H1 (cell line): ENCODE results near the gene RAP1GDS1. TPM values are rescaled to one million over a fixed set of nuclear protein-coding genes. Genes with fewer than 3 reads are reported as not detected.

Source experiments
- CTCF ChIA-PET: fragments of 300-600 bp; sonication (Branson Sonifier 250); formaldehyde crosslinking; loops from one replicate; lab custom pipeline; 2021; ENCODE audit not compliant: partially characterized antibody; lab: Charles Lee
- POLR2A ChIA-PET: fragments of 300-600 bp; sonication (Branson Sonifier 250); formaldehyde crosslinking; loops from one replicate; lab custom pipeline; 2021; ENCODE audit warnings: inconsistent platforms; ENCODE audit not compliant: partially characterized antibody; lab: Charles Lee
- DNase-seq, 2 experiments: peaks; one replicate each; pipeline versions ENCODE4 v3.0.0 to v3.0.0-alpha.2; 2010 to 2022; ENCODE audit warnings: low spot score in 2 of 2, low read depth in 1 of 2, mixed read lengths in 1 of 2
- FAIRE-seq: peaks from 2 replicates; lab custom pipeline; 2011; peaks lifted over from hg19 to GRCh38; lab: Jason Lieb, UNC
- H2AFZ ChIP-seq: 2 replicates; pipeline ENCODE4 v1.8.1; 2012; ENCODE audit warnings: low read length, inconsistent platforms
- H2AK5ac ChIP-seq: 2 replicates; pipeline ENCODE4 v1.6.1; 2013; ENCODE audit warnings: low read depth, low read length
- H2BK120ac ChIP-seq: replicated peaks from 2 replicates; pipeline ENCODE3; 2013; ENCODE audit warnings: low read depth, low read length, inconsistent platforms
- H2BK12ac ChIP-seq: 2 replicates; pipeline ENCODE4 v1.6.1; 2013; ENCODE audit warnings: low read depth, low read length
- H2BK15ac ChIP-seq: 2 replicates; pipeline ENCODE4 v1.6.1; 2013; ENCODE audit warnings: low read length
- H2BK20ac ChIP-seq: 2 replicates; pipeline ENCODE4 v1.6.1; 2013; ENCODE audit warnings: low read length
- H2BK5ac ChIP-seq: 2 replicates; pipeline ENCODE4 v1.6.1; 2013; ENCODE audit warnings: low read depth, low read length
- H3K14ac ChIP-seq: 2 replicates; pipeline ENCODE4 v1.6.1; 2013; ENCODE audit warnings: inconsistent platforms; ENCODE audit not compliant: insufficient read length
- H3K18ac ChIP-seq: 2 replicates; pipeline ENCODE4 v1.6.1; 2013; ENCODE audit warnings: low read length; ENCODE audit errors: extremely low read depth
- H3K23ac ChIP-seq: 2 replicates; pipeline ENCODE4 v1.6.1; 2013; ENCODE audit warnings: inconsistent platforms; ENCODE audit not compliant: insufficient read length
- H3K23me2 ChIP-seq: 2 replicates; pipeline ENCODE4 v1.6.1; 2013; ENCODE audit warnings: low read depth, low read length
- H3K27ac ChIP-seq: 2 replicates; pipeline ENCODE4 v1.6.1; 2011; ENCODE audit warnings: low read depth, low read length, inconsistent platforms
- H3K27me3 ChIP-seq, 4 experiments: replicated peaks in 1 of 4; 1 replicate in 1 of 4; 2 replicates in 3 of 4; pipeline versions ENCODE4 v1.6.1 to v1.8.1; 2011 to 2013; ENCODE audit warnings: low read length in 3 of 4, mild to moderate bottlenecking in 3 of 4, inconsistent platforms in 2 of 4, mixed read lengths in 2 of 4, moderate library complexity in 1 of 4; ENCODE audit not compliant: control insufficient read depth in 3 of 4, insufficient read depth in 3 of 4; ENCODE audit errors: extremely low read depth in 1 of 4
- H3K36me3 ChIP-seq, 4 experiments: 2 replicates each; pipeline versions ENCODE4 v1.6.1 to v1.8.1; 2011 to 2013; ENCODE audit warnings: mild to moderate bottlenecking in 4 of 4, low read length in 3 of 4, moderate library complexity in 2 of 4, control low read depth in 1 of 4, inconsistent platforms in 1 of 4; ENCODE audit not compliant: insufficient read depth in 4 of 4, control insufficient read depth in 2 of 4
- H3K4ac ChIP-seq: replicated peaks from 2 replicates; pipeline ENCODE3; 2013; ENCODE audit warnings: low read length, low read depth, mixed read lengths, inconsistent platforms; ENCODE audit not compliant: insufficient read length
- H3K4me1 ChIP-seq, 4 experiments: replicated peaks in 1 of 4; 1 replicate in 1 of 4; 2 replicates in 3 of 4; pipeline versions ENCODE4 v1.6.1 to v1.8.1; 2011 to 2013; ENCODE audit warnings: low read length in 3 of 4, inconsistent platforms in 2 of 4, mixed read lengths in 1 of 4; ENCODE audit not compliant: insufficient read depth in 4 of 4, control insufficient read depth in 3 of 4
- H3K4me2 ChIP-seq, 2 experiments: 2 replicates each; pipeline versions ENCODE4 v1.6.1 to v1.8.1; 2011 to 2013; ENCODE audit warnings: low read depth in 2 of 2, low read length in 2 of 2, control low read depth in 1 of 2, inconsistent platforms in 1 of 2, mild to moderate bottlenecking in 1 of 2; ENCODE audit not compliant: insufficient read depth in 1 of 2
- H3K4me3 ChIP-seq, 4 experiments: fragments of 200-600, 300-600 bp in 1 of 4; sonication (generic), shearing (Covaris generic), sonication (Bioruptor Twin) in 1 of 4; 2 replicates each; pipeline versions ENCODE4 v1.5.1 to v1.8.1; 2011 to 2016; ENCODE audit warnings: low read length in 4 of 4, low read depth in 3 of 4, control low read depth in 2 of 4, inconsistent platforms in 2 of 4, mild to moderate bottlenecking in 2 of 4, mixed read lengths in 1 of 4, moderate library complexity in 1 of 4; ENCODE audit not compliant: insufficient read depth in 2 of 4; ENCODE audit errors: extremely low read depth in 1 of 4
- H3K56ac ChIP-seq: replicated peaks from 2 replicates; pipeline ENCODE3; 2013; ENCODE audit warnings: low read depth, mild to moderate bottlenecking, mixed read lengths, low read length, inconsistent platforms; ENCODE audit not compliant: insufficient read length
- H3K79me1 ChIP-seq: 2 replicates; pipeline ENCODE4 v1.6.1; 2013; ENCODE audit warnings: low read depth, low read length, control low read depth
- H3K79me2 ChIP-seq, 2 experiments: 2 replicates each; pipeline versions ENCODE4 v1.6.1 to v1.8.1; 2012 to 2013; ENCODE audit warnings: low read length in 2 of 2, mild to moderate bottlenecking in 2 of 2, inconsistent platforms in 1 of 2; ENCODE audit not compliant: insufficient read depth in 2 of 2, control insufficient read depth in 1 of 2
- H3K9ac ChIP-seq, 4 experiments: replicated peaks in 1 of 4; 1 replicate in 1 of 4; 2 replicates in 3 of 4; pipeline versions ENCODE4 v1.6.1 to v1.8.1; 2011 to 2013; ENCODE audit warnings: low read depth in 3 of 4, low read length in 3 of 4, control low read depth in 2 of 4, mild to moderate bottlenecking in 2 of 4, moderate library complexity in 2 of 4, inconsistent platforms in 1 of 4; ENCODE audit errors: extremely low read depth in 1 of 4
- H3K9me3 ChIP-seq, 2 experiments: 2 replicates each; pipeline versions ENCODE4 v1.6.1 to v1.8.1; 2012 to 2013; ENCODE audit warnings: mild to moderate bottlenecking in 2 of 2, moderate library complexity in 2 of 2, control low read depth in 1 of 2, inconsistent platforms in 1 of 2, low read depth in 1 of 2, low read length in 1 of 2, mixed read lengths in 1 of 2; ENCODE audit not compliant: insufficient read depth in 2 of 2
- H4K20me1 ChIP-seq, 2 experiments: replicated peaks in 1 of 2; 2 replicates each; pipeline versions ENCODE3 to v1.8.1; 2011 to 2013; ENCODE audit warnings: inconsistent platforms in 2 of 2, low read length in 2 of 2, mild to moderate bottlenecking in 1 of 2; ENCODE audit not compliant: insufficient read depth in 2 of 2, control insufficient read depth in 1 of 2
- H4K5ac ChIP-seq: 2 replicates; pipeline ENCODE4 v1.6.1; 2013; ENCODE audit warnings: low read length, low read depth, mixed read lengths, inconsistent platforms; ENCODE audit not compliant: insufficient read length
- H4K8ac ChIP-seq: 2 replicates; pipeline ENCODE4 v1.8.0; 2013; ENCODE audit warnings: mild to moderate bottlenecking, moderate library complexity, low read length, inconsistent platforms; ENCODE audit not compliant: insufficient read depth; ENCODE audit errors: extremely low read depth
- H4K91ac ChIP-seq: replicated peaks from 2 replicates; pipeline ENCODE3; 2013; ENCODE audit warnings: low read length, mixed read lengths, inconsistent platforms; ENCODE audit not compliant: insufficient read length
- FOSL1 ChIP-seq: IDR thresholded peaks from 2 replicates; pipeline ENCODE4 v1.6.1; 2011; ENCODE audit warnings: mild to moderate bottlenecking, low read depth, low read length, moderate library complexity; ENCODE audit not compliant: insufficient read depth
- JUN ChIP-seq: IDR thresholded peaks from 2 replicates; pipeline ENCODE4 v1.6.1; 2011; ENCODE audit warnings: low read depth, mild to moderate bottlenecking, improper control_type of control experiment, low read length
- NANOG ChIP-seq: IDR thresholded peaks from 2 replicates; pipeline ENCODE4 v1.6.1; 2011; ENCODE audit warnings: low read length, low read depth, mild to moderate bottlenecking, inconsistent platforms; ENCODE audit not compliant: insufficient read depth, poor library complexity, severe bottlenecking
- NRF1 ChIP-seq: IDR thresholded peaks from 2 replicates; pipeline ENCODE4 v1.6.1; 2011; ENCODE audit warnings: mild to moderate bottlenecking, low read depth, low read length, improper control_type of control experiment
- RXRA ChIP-seq: IDR thresholded peaks from 2 replicates; pipeline ENCODE4 v1.6.1; 2011; ENCODE audit warnings: low read depth, mild to moderate bottlenecking, low read length, moderate library complexity; ENCODE audit not compliant: insufficient read depth
- SIN3A ChIP-seq, 2 experiments: IDR thresholded peaks in 1 of 2; conservative IDR thresholded peaks in 1 of 2; 2 replicates each; pipeline ENCODE4 v1.6.1; 2011 to 2012; ENCODE audit warnings: low read length in 2 of 2, improper control_type of control experiment in 1 of 2, low read depth in 1 of 2, mild to moderate bottlenecking in 1 of 2
- SIRT6 ChIP-seq: IDR thresholded peaks from one replicate; pipeline ENCODE4 v1.7.1; 2012; ENCODE audit warnings: low read length, inconsistent platforms
- SIX5 ChIP-seq: IDR thresholded peaks from 2 replicates; pipeline ENCODE4 v1.6.1; 2011; ENCODE audit warnings: mild to moderate bottlenecking, low read depth, low read length
- SP1 ChIP-seq: IDR thresholded peaks from 2 replicates; pipeline ENCODE4 v1.6.1; 2011; ENCODE audit warnings: low read depth, low read length
- TAF7 ChIP-seq: optimal IDR thresholded peaks from 2 replicates; pipeline ENCODE3; 2011; ENCODE audit warnings: low read depth, mild to moderate bottlenecking, inconsistent platforms, low read length, moderate library complexity, borderline replicate concordance
- WGBS, 2 experiments: shearing (Covaris generic) in 1 of 2; methylation state at CpG; one replicate each; pipeline versions ENCODE4 v1.1.6 to v1.1.7; 2013 to 2015; ENCODE audit warnings: low lambda C conversion rate in 2 of 2, mixed read lengths in 2 of 2, inconsistent platforms in 1 of 2, low coverage in 1 of 2, missing lambda C conversion rate in 1 of 2; ENCODE audit not compliant: insufficient replicate concordance in 2 of 2, insufficient coverage in 1 of 2, insufficient read length in 1 of 2; ENCODE audit errors: extremely low coverage in 1 of 2, missing lambda C conversion rate in 1 of 2; 5-methylcytosine and 5-hydroxymethylcytosine counted together
- polyA plus RNA-seq, 7 experiments: library from polyadenylated mRNA; depleted of rRNA in 3 of 7; stranded (reverse) in 5 of 7; unstranded in 2 of 7; fragments of >200 nt in 5 of 7; fragments of 200-250 nt in 2 of 7; gene quantifications; 1 replicate in 5 of 7; 2 replicates in 1 of 7; 4 replicates in 1 of 7; pipeline versions ENCODE4 v1.2.1 to v1.2.3, GENCODE V29; 2011 to 2013; ENCODE audit warnings: missing spikeins in 2 of 7, mixed read lengths in 2 of 7
- total RNA-seq: library from RNA; stranded (reverse); fragmentation: NEBNext Ultra II Directional; extraction: Animal tissue kit (Norgen Biotek cat#: 25700); gene quantifications from 2 replicates; pipeline ENCODE4 v1.2.1, GENCODE V29; 2021
- TF ChIP-seq, protein P1 (sequence below): IDR thresholded peaks from 2 replicates; pipeline ENCODE4 v1.6.1; 2011; ENCODE audit warnings: low read depth, mild to moderate bottlenecking, low read length; ENCODE audit not compliant: insufficient read depth
- TF ChIP-seq, protein P2 (sequence below): IDR thresholded peaks from 2 replicates; pipeline ENCODE4 v1.6.1; 2011; ENCODE audit warnings: low read length, improper control_type of control experiment

RAP1GDS1 gene
- total and polyA plus RNA-seq, 2 of the 8 experiments (the other 6 are each of a cell fraction or from before 2014, with no cell fraction given) = 12.8 to 31.9 TPM

- Histone ChIP-seq H3K4me1 (no peaks in the 10 kb centered on the region), H4K8ac (no peak overlapping the region), H2AFZ (no peak overlapping the region), H2BK5ac (no peak overlapping the region), H3K4me2 (no peak overlapping the region), H2BK15ac (no peak overlapping the region), H3K18ac (no peak overlapping the region), H2BK20ac (no peak overlapping the region), H3K79me2 (no peaks in the 10 kb centered on the region), H2AK5ac (no peak overlapping the region), H3K4ac (no peak overlapping the region), H3K36me3 (no peaks in the 10 kb centered on the region), H2BK12ac (no peak overlapping the region), H3K56ac (no peak overlapping the region), H4K91ac (no peak overlapping the region), H3K14ac (no peak overlapping the region), H3K27me3 (no peaks in the 10 kb centered on the region), H2BK120ac (no peak overlapping the region), H4K5ac (no peak overlapping the region), H4K20me1 (no peaks in the 10 kb centered on the region), H3K23me2 (no peaks in the 10 kb centered on the region), H3K23ac (no peak overlapping the region), H3K79me1 (no peaks in the 10 kb centered on the region), H3K9ac (no peak overlapping the region), H3K4me3 (no peak overlapping the region), H3K27ac (no peak overlapping the region), H3K9me3 (peaks cover 0 to 4% of the 10 kb centered on the region in 2 experiments; a peak in 1 of 4 replicates)
- POLR2A ChIA-PET = interaction anchor here (0.6 kb wide), 1 partner anchor 12 kb away, joined by 3 read pairs; the partner anchor contains the start of gene RAP1GDS1
- WGBS, 2 experiments = 95% methylated on average over 1 of the region's 1 CpG; no CpG with 5 or more reads in 1 of the 2 experiments
- no peak for DNase-seq
- CTCF ChIA-PET = no interaction called here
- no peak for FAIRE-seq
- TF ChIP-seq SP1 (no peak), JUN (no peak), SIRT6 (no peak), RXRA (no peak), NANOG (no peak), SIN3A (conservative IDR thresholded peaks at IDR 0.05 in 1 of 2, IDR thresholded peaks at IDR 0.05 in 1 of 2; ENCODE audit: low read depth in 1 of 2, low read length in 2 of 2) (no peak), NRF1 (no peak), TAF7 (no peak), FOSL1 (no peak), SIX5 (no peak)
- TF ChIP-seq, protein P1, sequence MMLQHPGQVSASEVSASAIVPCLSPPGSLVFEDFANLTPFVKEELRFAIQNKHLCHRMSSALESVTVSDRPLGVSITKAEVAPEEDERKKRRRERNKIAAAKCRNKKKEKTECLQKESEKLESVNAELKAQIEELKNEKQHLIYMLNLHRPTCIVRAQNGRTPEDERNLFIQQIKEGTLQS = no peak
- TF ChIP-seq, protein P2, sequence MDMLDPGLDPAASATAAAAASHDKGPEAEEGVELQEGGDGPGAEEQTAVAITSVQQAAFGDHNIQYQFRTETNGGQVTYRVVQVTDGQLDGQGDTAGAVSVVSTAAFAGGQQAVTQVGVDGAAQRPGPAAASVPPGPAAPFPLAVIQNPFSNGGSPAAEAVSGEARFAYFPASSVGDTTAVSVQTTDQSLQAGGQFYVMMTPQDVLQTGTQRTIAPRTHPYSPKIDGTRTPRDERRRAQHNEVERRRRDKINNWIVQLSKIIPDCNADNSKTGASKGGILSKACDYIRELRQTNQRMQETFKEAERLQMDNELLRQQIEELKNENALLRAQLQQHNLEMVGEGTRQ = no peak
Observed at GRCh38 chr4:98249831-98250230, 11.4 kb upstream of the RAP1GDS1 start.
